Stromal cell of bone marrow (primary cell): ENCODE measurements around the gene PPIA.
"Not testable (repeated sequence)": the region's sequence is repeated elsewhere in the genome, so short reads cannot be mapped to it uniquely, and the experiment has no call there.

Source experiments
- DNase-seq: peaks from one replicate; pipeline ENCODE4 v3.0.0-alpha.2; 2012; ENCODE audit warnings: low read depth

PPIA gene

GRCh38 chr7:44787762-44788161 is 8.7 kb upstream of the PPIA start:
- no peak for DNase-seq

- DNase-seq, result no peak
Measured at GRCh38 chr7:44789990-44790389, 6.5 kb upstream of the PPIA start.

GRCh38 chr7:44791278-44792219 is 4.9 kb upstream of the PPIA start:
- DNase-seq, result no peak

GRCh38 chr7:44793919-44794318 is 2.6 kb upstream of the PPIA start:
- no peak for DNase-seq

- no peak for DNase-seq
Measured at GRCh38 chr7:44794331-44794730, 2.1 kb upstream of the PPIA start.

- DNase-seq, result no peak
Measured at GRCh38 chr7:44796034-44796503, 412 bp upstream of the PPIA start.

GRCh38 chr7:44797329-44798258 is 1.1 kb downstream of the PPIA start:
- DNase-seq, result peak; percentile 74

GRCh38 chr7:44798649-44799305 is 2.3 kb downstream of the PPIA start:
- DNase-seq, result no peak

GRCh38 chr7:44799939-44800338 is 3.5 kb downstream of the PPIA start:
- DNase-seq, result no peak

GRCh38 chr7:44801890-44802289 is 5.4 kb downstream of the PPIA start:
- DNase-seq, result no peak

GRCh38 chr7:44802418-44803025 is 6.0 kb downstream of the PPIA start:
- no peak for DNase-seq

- not testable (repeated sequence) for DNase-seq
Measured at GRCh38 chr7:44803828-44804519, 7.5 kb downstream of the PPIA start.

GRCh38 chr7:44805950-44806349 is 9.5 kb downstream of the PPIA start:
- DNase-seq, result no peak

- DNase-seq, result no peak
Measured at GRCh38 chr7:44808914-44809393, 12.5 kb downstream of the PPIA start.

GRCh38 chr7:44811093-44811492 is 14.6 kb downstream of the PPIA start:
- no peak for DNase-seq

GRCh38 chr7:44811571-44811970 is 15.1 kb downstream of the PPIA start:
- DNase-seq, result no peak

GRCh38 chr7:44814919-44815318 is 18.4 kb downstream of the PPIA start:
- DNase-seq, result no peak

GRCh38 chr7:44819292-44819691 is 22.8 kb downstream of the PPIA start:
- DNase-seq, result no peak

GRCh38 chr7:44823255-44823781 is 26.8 kb downstream of the PPIA start:
- no peak for DNase-seq

GRCh38 chr7:44824894-44825526 is 28.5 kb downstream of the PPIA start:
- DNase-seq, result no peak
